A549 (cell line): ENCODE data around the gene CA10.

Experiments
- CBX2 ChIP-seq: fragments of 200-600 bp; sonication (generic); IDR thresholded peaks from 2 replicates; pipeline ENCODE4 v1.6.1; 2016; ENCODE audit warnings: low read depth, mild to moderate bottlenecking, borderline replicate concordance
- CTCF ChIP-seq: fragments of >200 bp; sonication (Bioruptor Twin); formaldehyde crosslinking; IDR thresholded peaks from 3 replicates; pipeline ENCODE4 v1.5.1; 2016
- FOXS1 ChIP-seq: fragments of 250-450 bp; sonication (Bioruptor Pico); IDR thresholded peaks from 2 replicates; pipeline ENCODE4 v1.5.0; 2020; ENCODE audit warnings: mild to moderate bottlenecking, moderate library complexity
- KDM5A ChIP-seq: fragments of 200-600 bp; sonication (generic); IDR thresholded peaks from 2 replicates; pipeline ENCODE4 v1.6.1; 2016; ENCODE audit warnings: antibody characterized with exemption, mild to moderate bottlenecking
- MAZ ChIP-seq: fragments of 150-350 bp; IDR thresholded peaks from 2 replicates; pipeline ENCODE4 v1.6.1; 2014; ENCODE audit warnings: antibody characterized with exemption, low read depth, low read length, borderline replicate concordance
- POLR2A ChIP-seq: IDR thresholded peaks from 2 replicates; pipeline ENCODE4 v1.6.1; 2012; ENCODE audit warnings: mild to moderate bottlenecking, low read length
- SMC3 ChIP-seq: fragments of >200 bp; sonication (Bioruptor Twin); formaldehyde crosslinking; IDR thresholded peaks from 3 replicates; pipeline ENCODE4 v1.6.1; 2018; ENCODE audit warnings: inconsistent platforms
- TP53 ChIP-seq: fragments of 250-450 bp; sonication (Bioruptor Pico); IDR thresholded peaks from 2 replicates; pipeline ENCODE4 v1.5.0; 2021; ENCODE audit warnings: mild to moderate bottlenecking, moderate library complexity

- no peak for TF ChIP-seq CTCF
- no peak for TF ChIP-seq POLR2A
- TF ChIP-seq FOXS1 (CRISPR knock-in tag), result no peak
- no peak for TF ChIP-seq SMC3
- TF ChIP-seq TP53 (CRISPR knock-in tag), result no peak
- no peak for TF ChIP-seq CBX2
- TF ChIP-seq MAZ, result no peak
- TF ChIP-seq KDM5A, result no peak
Measured at GRCh38 chr17:52143542-52143941, 15.0 kb downstream of the CA10 start.
